Neutrophil (primary cell): Measurements from ENCODE around the gene LYSMD1.
"Not testable (repeated sequence)": the region's sequence is repeated elsewhere in the genome, so short reads cannot be mapped to it uniquely, and the experiment has no call there.

Experiments
- H3K27ac ChIP-seq: fragments of 200-600 bp; sonication (generic); 2 replicates; pipeline ENCODE4 v1.5.1; 2016; ENCODE audit warnings: mild to moderate bottlenecking, moderate library complexity
- H3K27me3 ChIP-seq: fragments of 200-600 bp; sonication (generic); 2 replicates; pipeline ENCODE4 v1.6.0; 2016; ENCODE audit warnings: mild to moderate bottlenecking
- H3K36me3 ChIP-seq: fragments of 200-600 bp; sonication (generic); 2 replicates; pipeline ENCODE4 v1.5.1; 2017
- H3K4me1 ChIP-seq, 2 experiments: fragments of 200-600 bp in 1 of 2; sonication (generic) in 1 of 2; 1 replicate in 1 of 2; 2 replicates in 1 of 2; pipeline versions ENCODE4 v1.5.1 to v1.6.1; 2013 to 2016; ENCODE audit warnings: low read depth in 1 of 2, low read length in 1 of 2, mild to moderate bottlenecking in 1 of 2, moderate library complexity in 1 of 2; ENCODE audit not compliant: control insufficient read depth in 1 of 2, insufficient read depth in 1 of 2
- H3K4me3 ChIP-seq, 2 experiments: fragments of 200-600 bp in 1 of 2; sonication (generic) in 1 of 2; 1 replicate in 1 of 2; 2 replicates in 1 of 2; pipeline ENCODE4 v1.5.1; 2013 to 2016; ENCODE audit warnings: low read depth in 1 of 2, low read length in 1 of 2, mild to moderate bottlenecking in 1 of 2, moderate library complexity in 1 of 2
- H3K9me3 ChIP-seq: fragments of 200-600 bp; sonication (generic); 2 replicates; pipeline ENCODE4 v1.5.1; 2016
- TF ChIP-seq, protein P1 (sequence below): fragments of 200-600 bp; sonication (generic); IDR thresholded peaks from 2 replicates; pipeline ENCODE4 v1.5.1; 2016; ENCODE audit warnings: antibody characterized with exemption

Gene LYSMD1, protein sequence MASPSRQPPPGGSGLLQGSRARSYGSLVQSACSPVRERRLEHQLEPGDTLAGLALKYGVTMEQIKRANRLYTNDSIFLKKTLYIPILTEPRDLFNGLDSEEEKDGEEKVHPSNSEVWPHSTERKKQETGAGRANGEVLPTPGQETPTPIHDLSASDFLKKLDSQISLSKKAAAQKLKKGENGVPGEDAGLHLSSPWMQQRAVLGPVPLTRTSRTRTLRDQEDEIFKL

DNA sequence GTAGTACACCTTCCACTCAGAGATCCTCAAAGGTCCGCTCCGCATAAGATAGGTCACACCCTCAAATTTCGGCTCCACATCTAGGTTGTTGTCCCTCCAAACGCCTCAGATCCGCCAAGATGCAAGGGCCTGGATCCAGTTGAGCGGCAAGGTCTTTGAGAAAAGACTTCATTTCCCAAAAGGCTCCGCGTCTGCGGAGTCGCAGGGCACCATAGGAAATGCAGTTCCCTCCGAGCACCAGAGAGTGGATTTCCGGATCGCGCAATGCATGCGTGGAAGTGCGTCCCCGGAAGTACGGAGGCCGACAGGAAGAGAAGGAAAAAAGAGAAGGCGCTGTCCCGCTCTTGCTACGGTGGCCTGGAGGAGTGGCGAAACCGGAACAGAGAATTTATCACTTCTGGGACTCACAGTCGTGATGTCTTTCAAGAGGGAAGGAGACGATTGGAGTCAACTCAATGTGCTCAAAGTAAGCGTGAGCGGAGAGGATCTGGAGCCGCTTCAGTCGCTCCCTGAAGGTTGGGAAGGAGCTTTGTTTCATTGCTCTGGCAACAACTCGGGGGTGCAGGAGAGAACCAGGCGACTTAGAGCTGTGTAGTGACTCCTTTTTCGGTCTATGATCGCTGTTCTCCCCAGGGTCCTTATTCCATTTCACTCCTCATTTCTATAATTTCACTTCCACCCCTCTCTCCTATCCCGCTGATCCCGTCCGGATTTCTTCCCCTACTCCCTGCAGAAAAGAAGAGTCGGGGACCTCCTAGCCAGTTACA lies at the start of gene LYSMD1, which contains the start of gene SCNM1:
TSS of gene LYSMD1 (minus strand) at position 165 of the 767 bp plus-strand sequence. CDS start 644 bp downstream, outside the sequence.
TSS of gene SCNM1 (plus strand) at position 407 of the 767 bp plus-strand sequence. CDS start at position 416, 9 bp downstream.
- peak within 1 kb of the TSS; percentile 88 for H3K27ac ChIP-seq
- peak within 1 kb of the TSS; percentile 84 to 89 for H3K4me3 ChIP-seq
- H3K4me1 ChIP-seq, result peaks cover 36% of the 10 kb centered on the region in 2 experiments
- TF ChIP-seq, protein P1, sequence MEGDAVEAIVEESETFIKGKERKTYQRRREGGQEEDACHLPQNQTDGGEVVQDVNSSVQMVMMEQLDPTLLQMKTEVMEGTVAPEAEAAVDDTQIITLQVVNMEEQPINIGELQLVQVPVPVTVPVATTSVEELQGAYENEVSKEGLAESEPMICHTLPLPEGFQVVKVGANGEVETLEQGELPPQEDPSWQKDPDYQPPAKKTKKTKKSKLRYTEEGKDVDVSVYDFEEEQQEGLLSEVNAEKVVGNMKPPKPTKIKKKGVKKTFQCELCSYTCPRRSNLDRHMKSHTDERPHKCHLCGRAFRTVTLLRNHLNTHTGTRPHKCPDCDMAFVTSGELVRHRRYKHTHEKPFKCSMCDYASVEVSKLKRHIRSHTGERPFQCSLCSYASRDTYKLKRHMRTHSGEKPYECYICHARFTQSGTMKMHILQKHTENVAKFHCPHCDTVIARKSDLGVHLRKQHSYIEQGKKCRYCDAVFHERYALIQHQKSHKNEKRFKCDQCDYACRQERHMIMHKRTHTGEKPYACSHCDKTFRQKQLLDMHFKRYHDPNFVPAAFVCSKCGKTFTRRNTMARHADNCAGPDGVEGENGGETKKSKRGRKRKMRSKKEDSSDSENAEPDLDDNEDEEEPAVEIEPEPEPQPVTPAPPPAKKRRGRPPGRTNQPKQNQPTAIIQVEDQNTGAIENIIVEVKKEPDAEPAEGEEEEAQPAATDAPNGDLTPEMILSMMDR, result peak; percentile 81
- no peaks in the 10 kb centered on the region for H3K27me3 ChIP-seq
- peaks cover 84% of the 10 kb centered on the region for H3K36me3 ChIP-seq
- no peaks in the 10 kb centered on the region for H3K9me3 ChIP-seq

DNA sequence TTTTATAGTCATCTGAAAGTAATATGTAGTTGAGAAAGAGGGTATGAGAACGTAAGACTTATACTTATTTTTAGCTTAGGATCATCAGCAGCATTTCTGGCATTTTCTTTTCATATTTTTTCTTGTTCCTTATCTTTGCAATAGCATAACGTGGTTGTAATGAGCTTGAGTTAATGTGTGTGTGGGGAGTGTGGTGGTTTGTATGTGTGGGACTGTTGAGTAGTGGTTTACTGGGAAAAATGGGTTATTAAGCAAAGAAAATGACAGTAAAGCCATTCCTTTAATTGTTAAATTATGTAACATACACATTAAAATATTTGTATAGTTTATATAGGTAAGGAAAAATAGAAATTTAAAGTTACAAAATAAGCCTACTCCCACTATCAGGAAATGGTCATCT lies 47.9 kb upstream of the LYSMD1 start:
- TF ChIP-seq, protein P1, result no peak
- Histone ChIP-seq H3K36me3 (peaks cover 36% of the 10 kb centered on the region), H3K9me3 (no peaks in the 10 kb centered on the region), H3K27ac (no peak overlapping the region), H3K27me3 (no peaks in the 10 kb centered on the region), H3K4me1 (no peaks in the 10 kb centered on the region), H3K4me3 (no peak overlapping the region)

DNA sequence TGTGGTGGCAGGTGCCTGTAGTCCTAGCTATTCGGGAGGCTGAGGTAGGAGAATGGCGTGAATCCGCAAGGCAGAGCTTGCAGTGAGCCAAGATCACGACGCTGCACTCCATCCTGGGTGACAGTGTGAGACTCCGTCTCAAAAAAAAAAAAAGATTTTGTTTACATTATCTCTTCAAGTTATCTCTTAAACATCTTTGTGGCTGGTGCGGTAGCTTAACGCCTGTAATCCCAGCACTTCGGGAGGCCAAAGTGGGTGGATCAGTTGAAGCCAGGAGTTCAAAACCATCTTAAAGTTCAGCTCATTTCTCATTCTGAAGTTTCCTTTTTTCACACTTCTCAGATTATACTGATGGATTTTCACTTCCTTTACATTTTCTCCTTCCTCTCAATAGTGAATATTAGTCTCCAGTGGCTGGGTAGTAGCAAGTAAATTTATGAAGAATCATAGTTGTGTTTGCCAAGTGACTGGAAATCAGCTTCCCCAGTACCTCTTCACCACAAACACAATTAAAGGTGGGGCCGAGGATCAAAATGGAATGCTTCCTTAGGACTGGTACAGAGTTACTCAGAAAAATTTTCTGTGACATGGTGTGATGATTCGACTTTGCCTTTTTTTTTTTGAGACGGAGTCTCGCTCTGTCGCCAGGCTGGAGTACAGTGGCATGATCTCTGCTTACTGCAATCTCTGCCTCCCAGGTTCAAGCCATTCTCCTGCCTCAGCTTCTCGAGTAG lies 46.4 kb upstream of the LYSMD1 start:
- no peaks in the 10 kb centered on the region for H3K9me3 ChIP-seq
- H3K4me3 ChIP-seq, result no peak overlapping the region
- no peak overlapping the region for H3K27ac ChIP-seq
- H3K4me1 ChIP-seq, result no peaks in the 10 kb centered on the region
- peaks cover 39% of the 10 kb centered on the region for H3K36me3 ChIP-seq
- no peaks in the 10 kb centered on the region for H3K27me3 ChIP-seq
- TF ChIP-seq, protein P1, result no peak

DNA sequence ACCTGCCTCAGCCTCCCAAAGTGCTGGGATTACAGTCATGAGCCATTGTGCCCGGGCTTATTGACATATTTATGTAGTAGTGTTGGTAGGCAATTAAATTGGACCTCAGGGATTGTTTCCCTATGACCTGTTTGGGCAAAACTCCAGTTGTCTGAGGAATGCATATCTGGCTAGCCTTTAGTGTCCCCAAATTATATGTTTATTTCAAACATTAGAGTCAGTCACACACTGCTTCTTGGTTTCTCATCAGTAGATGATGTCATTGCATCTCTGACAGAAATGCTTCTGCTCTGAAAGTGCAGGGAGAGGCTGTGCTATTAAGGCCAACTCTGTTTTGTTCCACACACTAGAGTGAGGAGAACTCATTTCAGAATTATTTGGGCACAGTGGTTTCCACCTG lies 45.1 kb upstream of the LYSMD1 start:
- H3K27ac ChIP-seq, result no peak overlapping the region
- peaks cover 0 to 4% of the 10 kb centered on the region in 2 experiments for H3K4me1 ChIP-seq
- no peaks in the 10 kb centered on the region for H3K27me3 ChIP-seq
- no peaks in the 10 kb centered on the region for H3K9me3 ChIP-seq
- no peak overlapping the region for H3K4me3 ChIP-seq
- H3K36me3 ChIP-seq, result peaks cover 48% of the 10 kb centered on the region
- TF ChIP-seq, protein P1, result no peak

DNA sequence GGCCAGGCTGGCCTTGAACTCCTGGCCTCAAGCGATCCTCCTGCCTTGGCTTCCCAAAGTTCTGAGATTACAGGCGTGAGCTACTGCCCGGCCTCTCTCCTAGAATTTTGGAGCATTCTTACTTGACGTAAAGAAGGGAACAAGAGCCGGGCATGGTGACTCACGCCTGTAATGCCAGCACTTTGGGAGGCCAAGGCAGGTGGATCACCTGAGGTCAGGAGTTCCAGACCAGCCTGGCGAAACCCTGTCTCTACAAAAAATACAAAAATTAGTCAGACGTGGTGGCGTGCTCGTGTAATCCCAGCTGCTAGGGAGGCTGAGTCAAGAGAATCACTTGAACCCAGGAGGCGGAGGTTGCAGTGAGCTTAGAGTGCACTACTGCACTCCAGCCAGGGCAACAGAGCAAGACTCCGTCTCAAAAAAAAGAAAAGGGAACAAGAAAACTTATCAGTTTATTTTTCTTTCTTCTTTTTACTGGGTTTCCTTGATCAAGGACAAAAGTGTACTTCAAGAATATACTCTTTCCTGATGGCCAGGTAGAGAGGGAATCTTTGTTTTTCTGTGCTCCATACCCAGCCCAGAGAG lies 39.8 kb upstream of the LYSMD1 start:
- Histone ChIP-seq H3K36me3 (peaks cover 43% of the 10 kb centered on the region), H3K27ac (peak overlapping the region; percentile 53)

More for the DNA sequence above, 39.8 kb upstream of the LYSMD1 start:
- not testable (repeated sequence) for H3K9me3 ChIP-seq, H3K4me3 ChIP-seq, H3K27me3 ChIP-seq, H3K4me1 ChIP-seq
